Measurements from ENCODE around the gene C1QTNF4. TPM values are rescaled to one million over a fixed set of nuclear protein-coding genes. Genes with fewer than 3 reads are reported as not detected.

C1QTNF4 gene
- total and polyA plus RNA-seq, 9 of the 15 experiments (the other 6 are each of a cell fraction or from before 2014, with no cell fraction given): not detected

DNA sequence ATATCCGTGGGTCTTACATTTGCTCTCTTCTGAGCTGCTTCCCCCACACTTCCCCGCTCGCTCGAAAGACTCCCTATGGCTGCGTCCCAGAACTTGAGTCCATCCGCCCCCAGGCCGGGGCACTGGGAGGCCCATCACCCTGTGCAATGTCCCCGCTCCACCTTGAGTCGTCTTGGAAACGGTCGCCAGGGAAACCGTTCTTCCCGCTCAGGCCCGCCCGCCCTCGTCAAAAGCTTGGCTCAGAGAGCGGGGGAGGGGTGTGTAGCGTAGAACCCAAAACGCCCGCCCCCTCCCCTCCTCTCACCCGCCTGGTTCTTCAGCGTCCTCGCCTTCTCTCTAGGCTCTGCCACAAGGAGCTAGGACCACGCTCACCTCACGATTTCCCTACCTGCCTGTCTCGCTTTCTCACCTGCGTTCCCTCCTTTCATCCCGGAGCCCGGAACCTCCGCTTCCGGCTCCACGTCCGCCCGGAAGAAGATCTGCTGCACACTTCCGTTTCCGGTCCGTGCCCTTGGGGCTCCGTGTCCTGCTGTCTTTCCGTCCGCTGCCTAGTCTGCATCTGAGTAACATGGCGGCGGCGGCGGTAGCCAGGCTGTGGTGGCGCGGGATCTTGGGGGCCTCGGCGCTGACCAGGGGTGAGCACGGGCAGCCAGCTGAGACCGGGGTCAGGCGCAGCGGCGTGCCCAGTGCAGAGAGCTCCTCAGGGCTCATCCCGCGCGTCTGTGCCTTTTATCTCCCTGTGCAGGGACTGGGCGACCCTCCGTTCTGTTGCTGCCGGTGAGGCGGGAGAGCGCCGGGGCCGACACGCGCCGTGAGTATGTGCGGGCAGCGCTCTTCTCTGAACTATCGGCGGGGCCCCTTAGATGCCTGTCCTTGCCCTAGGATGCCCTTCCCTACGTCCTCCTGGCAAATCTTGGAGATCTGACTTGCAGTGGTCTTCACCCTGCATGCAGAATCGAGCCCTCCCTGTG is 15.4 kb downstream of the C1QTNF4 start, which contains the start of the genes KBTBD4 and NDUFS3 (continued):
- TF ChIP-seq JUN (IDR thresholded peaks at IDR 0.05; ENCODE audit: borderline replicate concordance, low read depth, low read length): no peak; the same call in 1 of the 2 replicates
- TF ChIP-seq JUN (CRISPR knock-in tag; IDR thresholded peaks at IDR 0.05; ENCODE audit: borderline replicate concordance): no peak
- TF ChIP-seq, protein P1, sequence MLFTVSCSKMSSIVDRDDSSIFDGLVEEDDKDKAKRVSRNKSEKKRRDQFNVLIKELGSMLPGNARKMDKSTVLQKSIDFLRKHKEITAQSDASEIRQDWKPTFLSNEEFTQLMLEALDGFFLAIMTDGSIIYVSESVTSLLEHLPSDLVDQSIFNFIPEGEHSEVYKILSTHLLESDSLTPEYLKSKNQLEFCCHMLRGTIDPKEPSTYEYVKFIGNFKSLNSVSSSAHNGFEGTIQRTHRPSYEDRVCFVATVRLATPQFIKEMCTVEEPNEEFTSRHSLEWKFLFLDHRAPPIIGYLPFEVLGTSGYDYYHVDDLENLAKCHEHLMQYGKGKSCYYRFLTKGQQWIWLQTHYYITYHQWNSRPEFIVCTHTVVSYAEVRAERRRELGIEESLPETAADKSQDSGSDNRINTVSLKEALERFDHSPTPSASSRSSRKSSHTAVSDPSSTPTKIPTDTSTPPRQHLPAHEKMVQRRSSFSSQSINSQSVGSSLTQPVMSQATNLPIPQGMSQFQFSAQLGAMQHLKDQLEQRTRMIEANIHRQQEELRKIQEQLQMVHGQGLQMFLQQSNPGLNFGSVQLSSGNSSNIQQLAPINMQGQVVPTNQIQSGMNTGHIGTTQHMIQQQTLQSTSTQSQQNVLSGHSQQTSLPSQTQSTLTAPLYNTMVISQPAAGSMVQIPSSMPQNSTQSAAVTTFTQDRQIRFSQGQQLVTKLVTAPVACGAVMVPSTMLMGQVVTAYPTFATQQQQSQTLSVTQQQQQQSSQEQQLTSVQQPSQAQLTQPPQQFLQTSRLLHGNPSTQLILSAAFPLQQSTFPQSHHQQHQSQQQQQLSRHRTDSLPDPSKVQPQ (CRISPR knock-in tag; IDR thresholded peaks at IDR 0.05; ENCODE audit: borderline replicate concordance): no peak
- TF ChIP-seq HNRNPH1 (optimal IDR thresholded peaks at IDR 0.05; ENCODE audit: low read depth, low read length): no peak
- TF ChIP-seq, protein P2, sequence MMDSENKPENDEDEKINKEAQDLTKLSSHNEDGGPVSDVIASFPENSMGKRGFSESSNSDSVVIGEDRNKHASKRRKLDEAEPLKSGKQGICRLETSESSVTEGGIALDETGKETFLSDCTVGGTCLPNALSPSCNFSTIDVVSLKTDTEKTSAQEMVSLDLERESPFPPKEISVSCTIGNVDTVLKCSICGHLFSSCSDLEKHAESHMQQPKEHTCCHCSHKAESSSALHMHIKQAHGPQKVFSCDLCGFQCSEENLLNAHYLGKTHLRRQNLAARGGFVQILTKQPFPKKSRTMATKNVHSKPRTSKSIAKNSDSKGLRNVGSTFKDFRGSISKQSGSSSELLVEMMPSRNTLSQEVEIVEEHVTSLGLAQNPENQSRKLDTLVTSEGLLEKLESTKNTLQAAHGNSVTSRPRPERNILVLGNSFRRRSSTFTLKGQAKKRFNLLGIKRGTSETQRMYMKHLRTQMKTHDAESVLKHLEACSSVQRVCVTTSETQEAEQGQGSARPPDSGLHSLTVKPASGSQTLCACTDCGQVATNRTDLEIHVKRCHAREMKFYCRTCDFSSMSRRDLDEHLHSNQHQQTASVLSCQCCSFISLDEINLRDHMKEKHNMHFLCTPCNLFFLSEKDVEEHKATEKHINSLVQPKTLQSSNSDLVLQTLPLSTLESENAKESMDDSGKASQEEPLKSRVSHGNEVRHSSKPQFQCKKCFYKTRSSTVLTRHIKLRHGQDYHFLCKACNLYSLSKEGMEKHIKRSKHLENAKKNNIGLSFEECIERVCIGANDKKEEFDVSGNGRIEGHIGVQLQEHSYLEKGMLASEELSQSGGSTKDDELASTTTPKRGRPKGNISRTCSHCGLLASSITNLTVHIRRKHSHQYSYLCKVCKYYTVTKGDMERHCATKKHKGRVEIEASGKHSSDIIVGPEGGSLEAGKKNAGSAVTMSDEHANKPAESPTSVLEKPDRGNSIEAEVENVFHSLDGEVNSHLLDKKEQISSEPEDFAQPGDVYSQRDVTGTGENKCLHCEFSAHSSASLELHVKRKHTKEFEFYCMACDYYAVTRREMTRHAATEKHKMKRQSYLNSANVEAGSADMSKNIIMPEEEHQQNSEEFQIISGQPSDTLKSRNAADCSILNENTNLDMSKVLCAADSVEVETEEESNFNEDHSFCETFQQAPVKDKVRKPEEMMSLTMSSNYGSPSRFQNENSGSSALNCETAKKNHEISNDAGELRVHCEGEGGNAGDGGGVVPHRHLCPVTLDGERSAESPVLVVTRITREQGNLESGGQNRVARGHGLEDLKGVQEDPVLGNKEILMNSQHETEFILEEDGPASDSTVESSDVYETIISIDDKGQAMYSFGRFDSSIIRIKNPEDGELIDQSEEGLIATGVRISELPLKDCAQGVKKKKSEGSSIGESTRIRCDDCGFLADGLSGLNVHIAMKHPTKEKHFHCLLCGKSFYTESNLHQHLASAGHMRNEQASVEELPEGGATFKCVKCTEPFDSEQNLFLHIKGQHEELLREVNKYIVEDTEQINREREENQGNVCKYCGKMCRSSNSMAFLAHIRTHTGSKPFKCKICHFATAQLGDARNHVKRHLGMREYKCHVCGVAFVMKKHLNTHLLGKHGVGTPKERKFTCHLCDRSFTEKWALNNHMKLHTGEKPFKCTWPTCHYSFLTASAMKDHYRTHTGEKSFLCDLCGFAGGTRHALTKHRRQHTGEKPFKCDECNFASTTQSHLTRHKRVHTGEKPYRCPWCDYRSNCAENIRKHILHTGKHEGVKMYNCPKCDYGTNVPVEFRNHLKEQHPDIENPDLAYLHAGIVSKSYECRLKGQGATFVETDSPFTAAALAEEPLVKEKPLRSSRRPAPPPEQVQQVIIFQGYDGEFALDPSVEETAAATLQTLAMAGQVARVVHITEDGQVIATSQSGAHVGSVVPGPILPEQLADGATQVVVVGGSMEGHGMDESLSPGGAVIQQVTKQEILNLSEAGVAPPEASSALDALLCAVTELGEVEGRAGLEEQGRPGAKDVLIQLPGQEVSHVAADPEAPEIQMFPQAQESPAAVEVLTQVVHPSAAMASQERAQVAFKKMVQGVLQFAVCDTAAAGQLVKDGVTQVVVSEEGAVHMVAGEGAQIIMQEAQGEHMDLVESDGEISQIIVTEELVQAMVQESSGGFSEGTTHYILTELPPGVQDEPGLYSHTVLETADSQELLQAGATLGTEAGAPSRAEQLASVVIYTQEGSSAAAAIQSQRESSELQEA (IDR thresholded peaks at IDR 0.05; ENCODE audit: low read depth): peak; percentile 75
- TF ChIP-seq, protein P3, sequence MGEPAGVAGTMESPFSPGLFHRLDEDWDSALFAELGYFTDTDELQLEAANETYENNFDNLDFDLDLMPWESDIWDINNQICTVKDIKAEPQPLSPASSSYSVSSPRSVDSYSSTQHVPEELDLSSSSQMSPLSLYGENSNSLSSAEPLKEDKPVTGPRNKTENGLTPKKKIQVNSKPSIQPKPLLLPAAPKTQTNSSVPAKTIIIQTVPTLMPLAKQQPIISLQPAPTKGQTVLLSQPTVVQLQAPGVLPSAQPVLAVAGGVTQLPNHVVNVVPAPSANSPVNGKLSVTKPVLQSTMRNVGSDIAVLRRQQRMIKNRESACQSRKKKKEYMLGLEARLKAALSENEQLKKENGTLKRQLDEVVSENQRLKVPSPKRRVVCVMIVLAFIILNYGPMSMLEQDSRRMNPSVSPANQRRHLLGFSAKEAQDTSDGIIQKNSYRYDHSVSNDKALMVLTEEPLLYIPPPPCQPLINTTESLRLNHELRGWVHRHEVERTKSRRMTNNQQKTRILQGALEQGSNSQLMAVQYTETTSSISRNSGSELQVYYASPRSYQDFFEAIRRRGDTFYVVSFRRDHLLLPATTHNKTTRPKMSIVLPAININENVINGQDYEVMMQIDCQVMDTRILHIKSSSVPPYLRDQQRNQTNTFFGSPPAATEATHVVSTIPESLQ (CRISPR knock-in tag; IDR thresholded peaks at IDR 0.05): no peak; the same call in 1 of the 2 replicates
- TF ChIP-seq FOXA1 (IDR thresholded peaks at IDR 0.05; ENCODE audit: borderline replicate concordance): no peak
- TF ChIP-seq MTF1 (CRISPR knock-in tag; IDR thresholded peaks at IDR 0.05; ENCODE audit: borderline replicate concordance): no peak
- no peak for TF ChIP-seq NR3C1 (CRISPR knock-in tag; IDR thresholded peaks at IDR 0.05)
- peak; percentile 79 for TF ChIP-seq NFIC (IDR thresholded peaks at IDR 0.05)
- TF ChIP-seq HDAC1 (IDR thresholded peaks at IDR 0.05): peak; percentile 87 to 95; a peak in 3 of 4 replicates
- no peak for TF ChIP-seq ZNF695 (CRISPR knock-in tag; IDR thresholded peaks at IDR 0.05)
- no peak for TF ChIP-seq SAFB2 (IDR thresholded peaks at IDR 0.05; ENCODE audit: borderline replicate concordance, low read depth, low read length, severe bottlenecking)
- TF ChIP-seq ARHGAP35 (IDR thresholded peaks at IDR 0.05; ENCODE audit: partially characterized antibody): peak; percentile 63

Data from K562 (cell line).